CD4-positive, alpha-beta memory T cell (primary cell): Measurements from ENCODE around the gene ACOD1. TPM values are rescaled to one million over a fixed set of nuclear protein-coding genes. Genes with fewer than 3 reads are reported as not detected.
"Not testable (repeated sequence)": the region's sequence is repeated elsewhere in the genome, so short reads cannot be mapped to it uniquely, and the experiment has no call there.

ENCODE experiments used
- CTCF ChIA-PET: fragments of 350-600 bp; sonication (Branson Sonifier 250); formaldehyde crosslinking; loops from one replicate; lab custom pipeline; 2021; ENCODE audit warnings: inconsistent platforms; ENCODE audit not compliant: partially characterized antibody; lab: Charles Lee
- POLR2A ChIA-PET: fragments of 350-600 bp; sonication (Branson Sonifier 250); formaldehyde crosslinking; loops from one replicate; lab custom pipeline; 2021; ENCODE audit not compliant: partially characterized antibody; lab: Charles Lee
- DNase-seq, 5 donors: peaks; one replicate each; pipeline versions ENCODE4 v3.0.0 to v3.0.0-alpha.2; 2020 to 2022; ENCODE audit warnings: mixed read lengths in 1 of 5
- H3K27ac ChIP-seq: one replicate; pipeline ENCODE4 v1.7.0; 2013; ENCODE audit warnings: low read depth, low read length
- H3K27me3 ChIP-seq: 2 replicates; pipeline ENCODE4 v1.7.0; 2013; ENCODE audit warnings: mild to moderate bottlenecking, low read length, moderate library complexity; ENCODE audit not compliant: insufficient read depth
- H3K36me3 ChIP-seq: 2 replicates; pipeline ENCODE4 v1.7.0; 2013; ENCODE audit warnings: mild to moderate bottlenecking, low read length, moderate library complexity; ENCODE audit not compliant: insufficient read depth
- H3K4me1 ChIP-seq: 2 replicates; pipeline ENCODE4 v1.7.0; 2013; ENCODE audit warnings: mild to moderate bottlenecking, low read length, moderate library complexity; ENCODE audit not compliant: insufficient read depth
- H3K4me3 ChIP-seq, 2 donors: one replicate each; pipeline ENCODE4 v1.7.0; 2013; ENCODE audit warnings: low read length in 2 of 2, mild to moderate bottlenecking in 1 of 2
- H3K9me3 ChIP-seq, 2 donors: one replicate each; pipeline ENCODE4 v1.7.0; 2013; ENCODE audit warnings: low read length in 2 of 2, control low read depth in 1 of 2; ENCODE audit not compliant: control insufficient read depth in 1 of 2
- H3K27ac Mint-ChIP-seq, 7 donors: one replicate each; pipeline ENCODE4 v1.8.0; 2020 to 2021; ENCODE audit warnings: mixed read lengths in 7 of 7, mild to moderate bottlenecking in 6 of 7, inconsistent platforms in 3 of 7, moderate library complexity in 3 of 7
- H3K27me3 Mint-ChIP-seq, 2 donors: one replicate each; pipeline ENCODE4 v1.8.0; 2020 to 2021; ENCODE audit warnings: mixed read lengths in 2 of 2
- H3K36me3 Mint-ChIP-seq, 2 donors: one replicate each; pipeline ENCODE4 v1.8.0; 2020 to 2021; ENCODE audit warnings: mixed read lengths in 2 of 2, inconsistent platforms in 1 of 2, mild to moderate bottlenecking in 1 of 2
- H3K4me1 Mint-ChIP-seq, 4 donors: one replicate each; pipeline ENCODE4 v1.8.0; 2020 to 2021; ENCODE audit warnings: mixed read lengths in 4 of 4, mild to moderate bottlenecking in 1 of 4
- H3K4me3 Mint-ChIP-seq, 8 donors: one replicate each; pipeline ENCODE4 v1.8.0; 2020 to 2021; ENCODE audit warnings: mixed read lengths in 8 of 8, mild to moderate bottlenecking in 7 of 8, moderate library complexity in 6 of 8, inconsistent platforms in 3 of 8
- H3K9me3 Mint-ChIP-seq, 8 donors: one replicate each; pipeline ENCODE4 v1.8.0; 2020 to 2021; ENCODE audit warnings: mixed read lengths in 8 of 8, mild to moderate bottlenecking in 5 of 8, inconsistent platforms in 3 of 8, moderate library complexity in 1 of 8
- intact Hi-C: fragments of 100-400 bp; cut with micrococcal nuclease; formaldehyde crosslinking; loops from one replicate; pipeline ENCODE4 v1.15.1; 2023
- polyA plus RNA-seq, 2 donors: library from polyadenylated mRNA; unstranded; fragments of 300-500 nt; fragmentation: Illumina TruSeq; gene quantifications; one replicate each; pipeline ENCODE4 v1.2.3, GENCODE V29; 2021
- total RNA-seq, 2 experiments: library from RNA; stranded (reverse); gene quantifications; one replicate each; pipeline ENCODE4 v1.2.3, GENCODE V29; 2021

The ACOD1 gene
- total RNA-seq = not detected
- polyA plus RNA-seq = not detected

DNA sequence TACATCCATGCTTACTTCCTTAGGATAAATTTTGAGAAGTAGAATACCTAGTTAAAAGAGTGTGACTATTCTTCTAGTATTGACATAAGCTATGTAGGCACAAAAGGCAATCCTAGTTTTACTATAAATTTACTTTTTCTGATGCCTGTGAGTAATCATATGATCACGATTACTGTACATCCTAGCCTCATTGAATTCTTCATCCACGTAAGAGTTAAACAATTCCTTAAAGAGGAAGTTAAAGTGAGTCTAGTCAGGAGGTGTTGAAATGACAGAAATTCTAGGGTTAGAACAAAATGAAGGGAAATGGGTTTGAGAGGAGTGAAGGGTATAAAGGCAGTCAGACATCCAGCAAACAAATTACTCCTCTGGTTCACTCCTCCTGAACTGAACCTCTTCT, at the start of gene ACOD1:
Gene ACOD1, plus strand, starts transcription at position 363 of the 400 bp plus-strand sequence. CDS start 48 bp downstream, outside the sequence.
- intact Hi-C loops = no loop called here
- Mint-ChIP-seq H3K4me1 (no peaks in the 10 kb centered on the region), H3K9me3 (peaks cover 0 to 5% (median 1%) of the 10 kb centered on the region in 8 donors), H3K27ac (peak within 1 kb of the TSS in 1 of 7 donors; percentile 68), H3K36me3 (no peaks in the 10 kb centered on the region), H3K4me3 (no peak within 1 kb of the TSS), H3K27me3 (peaks cover 14 to 17% of the 10 kb centered on the region in 2 donors)
- no peaks in the 10 kb centered on the region for H3K4me1 ChIP-seq
- no peak for DNase-seq
- peaks cover 3% of the 10 kb centered on the region for H3K27me3 ChIP-seq
- H3K4me3 ChIP-seq = no peak within 1 kb of the TSS
- CTCF ChIA-PET = no interaction called here
- no peaks in the 10 kb centered on the region for H3K36me3 ChIP-seq
- no peak within 1 kb of the TSS for H3K27ac ChIP-seq
- POLR2A ChIA-PET = no interaction called here
- H3K9me3 ChIP-seq = no peaks in the 10 kb centered on the region

DNA sequence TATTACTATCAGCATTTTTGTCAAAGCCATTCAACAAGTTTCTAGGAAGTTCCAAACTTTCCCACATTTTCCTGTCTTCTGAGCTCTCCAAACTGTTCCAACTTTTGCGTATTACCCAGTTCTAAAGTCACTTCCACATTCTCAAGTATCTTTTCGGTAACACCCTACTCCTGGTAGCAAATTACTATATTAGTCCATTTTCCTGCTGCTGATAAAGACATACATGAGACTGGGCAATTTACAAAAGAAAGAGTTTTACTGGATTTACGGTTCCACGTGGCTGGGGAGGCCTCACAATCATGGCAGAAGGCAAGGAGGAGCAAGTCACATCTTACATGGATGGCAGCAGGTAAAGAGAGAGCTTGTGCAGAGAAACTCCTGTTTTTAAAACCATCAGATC, 49.2 kb upstream of the ACOD1 start:
- peak overlapping the region in 1 of 8 donors; percentile 23 for H3K4me3 Mint-ChIP-seq
- H3K27ac Mint-ChIP-seq, H3K4me1 ChIP-seq, H3K4me3 ChIP-seq, H3K36me3 ChIP-seq, H3K27ac ChIP-seq, H3K36me3 Mint-ChIP-seq, DNase-seq, H3K9me3 ChIP-seq, intact Hi-C loops, H3K27me3 Mint-ChIP-seq, H3K27me3 ChIP-seq, POLR2A ChIA-PET: not testable (repeated sequence)
- H3K9me3 Mint-ChIP-seq = peaks cover 0 to 17% (median 10%) of the 10 kb centered on the region in 8 donors
- H3K4me1 Mint-ChIP-seq = peaks cover 7 to 11% (median 10%) of the 10 kb centered on the region in 4 donors
- CTCF ChIA-PET = interaction anchor here (0.9 to 1.2 kb wide), 2 partner anchors 77 to 1029 kb away, joined by 3 to 6 read pairs; no protein-coding TSS in a partner anchor

DNA sequence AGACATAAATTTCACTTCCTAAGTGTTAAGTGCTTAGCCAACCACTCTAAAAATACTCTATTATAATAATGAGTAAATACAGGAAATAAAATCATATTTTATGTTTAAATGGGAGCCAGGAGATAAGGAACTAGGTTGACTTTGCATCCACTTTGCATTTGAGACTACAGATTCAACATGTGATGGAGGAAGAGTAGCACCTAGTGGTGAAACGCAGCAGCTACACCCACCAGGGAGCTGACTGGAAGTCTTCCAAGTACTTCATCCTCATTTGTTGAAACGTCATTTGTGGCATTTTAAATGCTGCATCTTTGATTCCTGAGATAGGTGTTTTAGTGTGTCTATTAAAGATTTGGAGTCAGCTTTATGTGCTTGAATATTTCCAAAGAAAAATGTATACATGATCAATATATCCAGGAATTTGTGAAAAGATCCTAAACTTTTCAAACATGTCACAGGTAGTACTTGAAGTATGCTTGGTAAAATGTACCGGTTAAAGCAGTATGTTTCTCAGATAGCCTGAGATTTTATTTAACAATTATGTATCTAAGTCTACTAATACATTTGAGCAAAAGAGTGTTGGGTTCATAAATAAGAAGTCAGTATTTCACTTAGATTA, 44.7 kb upstream of the ACOD1 start:
- DNase-seq = peak; percentile 60 to 68 (median 64)
- no peaks in the 10 kb centered on the region for H3K36me3 ChIP-seq
- H3K4me1 ChIP-seq = no peaks in the 10 kb centered on the region
- H3K9me3 ChIP-seq = no peaks in the 10 kb centered on the region
- intact Hi-C loops = loop anchor here (1.0 kb wide), 5 partner anchors 81 to 1033 kb away; no protein-coding TSS in a partner anchor
- H3K4me1 Mint-ChIP-seq = no peaks in the 10 kb centered on the region
- ChIA-PET CTCF (interaction anchor here (0.6 to 3.8 kb wide), 25 partner anchors 9 to 1207 kb away, joined by 3 to 127 read pairs (median 5); partner anchors contain the start of gene KCTD12), POLR2A (interaction anchor here (0.8 kb wide), 1 partner anchor 88 kb away, joined by 4 read pairs; the partner anchor contains the start of gene CLN5)
- H3K27me3 ChIP-seq = no peaks in the 10 kb centered on the region
- H3K9me3 Mint-ChIP-seq = peaks cover 0 to 12% (median 10%) of the 10 kb centered on the region in 8 donors
- H3K27ac Mint-ChIP-seq = no peak overlapping the region
- H3K4me3 ChIP-seq = no peak overlapping the region
- H3K27ac ChIP-seq = no peak overlapping the region
- peaks cover 10 to 12% of the 10 kb centered on the region in 2 donors for H3K27me3 Mint-ChIP-seq
- H3K36me3 Mint-ChIP-seq = peaks cover 0 to 5% of the 10 kb centered on the region in 2 donors
- no peak overlapping the region for H3K4me3 Mint-ChIP-seq

DNA sequence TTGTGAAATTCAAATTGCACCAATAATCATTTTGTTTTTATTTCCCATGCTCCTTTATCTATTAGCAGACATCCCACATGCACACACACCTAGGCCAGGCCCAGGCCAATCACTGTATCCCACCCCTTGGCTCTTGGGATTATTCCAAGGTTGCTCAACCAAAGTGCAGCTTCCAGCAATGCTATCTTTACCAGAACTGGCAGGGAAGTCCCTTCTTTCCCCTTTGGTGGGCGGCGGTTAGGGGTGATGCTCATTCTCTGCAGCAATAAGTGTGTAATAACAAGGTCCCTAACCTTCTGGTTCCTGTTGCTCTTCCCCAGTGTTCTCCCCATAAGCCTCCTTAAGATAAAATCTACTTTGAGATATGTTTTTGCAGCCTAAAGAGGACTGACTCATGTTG, 43.8 kb upstream of the ACOD1 start:
- peak overlapping the region in 1 of 7 donors; percentile 49 for H3K27ac Mint-ChIP-seq
- CTCF ChIA-PET = interaction anchor here (0.9 to 3.8 kb wide), 16 partner anchors 10 to 1532 kb away, joined by 3 to 127 read pairs (median 7); partner anchors contain the start of gene KCTD12
- no peaks in the 10 kb centered on the region for H3K9me3 ChIP-seq
- no peak overlapping the region for H3K27ac ChIP-seq
- H3K4me3 ChIP-seq = no peak overlapping the region
- H3K27me3 Mint-ChIP-seq = peaks cover 10% of the 10 kb centered on the region in 2 donors
- H3K36me3 ChIP-seq = no peaks in the 10 kb centered on the region
- H3K4me3 Mint-ChIP-seq = no peak overlapping the region
- intact Hi-C loops = no loop called here
- peaks cover 0 to 3% (median 2%) of the 10 kb centered on the region in 8 donors for H3K9me3 Mint-ChIP-seq
- H3K4me1 Mint-ChIP-seq = no peaks in the 10 kb centered on the region
- no peaks in the 10 kb centered on the region for H3K36me3 Mint-ChIP-seq
- POLR2A ChIA-PET = no interaction called here
- no peaks in the 10 kb centered on the region for H3K4me1 ChIP-seq
- no peak for DNase-seq
- no peaks in the 10 kb centered on the region for H3K27me3 ChIP-seq

DNA sequence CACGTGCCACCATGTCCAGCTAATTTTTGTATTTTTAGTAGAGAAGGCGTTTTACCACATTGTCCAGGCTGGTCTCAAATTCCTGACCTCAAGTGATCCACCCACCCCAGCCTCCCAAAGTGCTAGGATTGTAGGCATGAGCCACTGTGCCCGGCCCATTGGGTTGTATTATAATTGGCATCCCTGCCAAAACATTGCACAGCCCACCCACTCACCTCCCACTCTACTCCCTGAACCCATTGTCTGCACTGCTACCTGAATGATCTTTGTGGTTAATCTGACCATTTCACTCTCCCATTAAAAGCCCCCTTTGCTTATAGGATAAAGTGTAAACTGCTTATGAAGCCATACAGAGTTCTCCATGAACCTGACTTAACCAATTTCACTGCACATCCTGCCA, 35.8 kb upstream of the ACOD1 start:
- Mint-ChIP-seq H3K27me3 (peaks cover 9 to 15% of the 10 kb centered on the region in 2 donors), H3K4me3 (no peak overlapping the region)

DNA sequence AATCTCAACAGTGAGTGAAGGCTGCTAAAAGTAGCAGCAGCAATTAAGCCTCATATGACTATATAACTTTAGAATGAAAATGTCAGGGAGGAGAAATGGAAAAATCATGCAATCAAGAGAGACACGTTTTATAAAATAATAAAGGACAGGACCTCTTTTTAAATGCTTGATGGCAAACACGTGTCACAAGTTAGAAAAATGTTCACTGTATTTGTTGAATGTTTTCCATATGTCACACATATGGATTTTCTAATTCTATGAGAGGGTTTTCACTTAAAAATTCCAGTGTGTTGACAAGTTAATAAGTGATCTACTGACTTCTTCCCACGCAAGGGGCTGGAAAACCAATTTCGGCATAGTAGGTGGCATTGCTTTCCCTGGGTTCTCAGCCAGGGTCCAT, 34.4 kb upstream of the ACOD1 start:
- H3K36me3 ChIP-seq = no peaks in the 10 kb centered on the region
- Mint-ChIP-seq H3K27me3 (peaks cover 15% of the 10 kb centered on the region in 2 donors), H3K27ac (no peak overlapping the region), H3K36me3 (no peaks in the 10 kb centered on the region), H3K4me3 (no peak overlapping the region), H3K9me3 (no peaks in the 10 kb centered on the region), H3K4me1 (no peaks in the 10 kb centered on the region)
- no peaks in the 10 kb centered on the region for H3K4me1 ChIP-seq
- ChIA-PET CTCF (no interaction called here), POLR2A (no interaction called here)
- DNase-seq = no peak
- H3K9me3 ChIP-seq = no peaks in the 10 kb centered on the region
- H3K4me3 ChIP-seq = no peak overlapping the region
- intact Hi-C loops = no loop called here
- H3K27ac ChIP-seq = no peak overlapping the region
- H3K27me3 ChIP-seq = peaks cover 4% of the 10 kb centered on the region

More for the DNA sequence above, 35.8 kb upstream of the ACOD1 start:
- Mint-ChIP-seq H3K9me3 (peaks cover 0 to 2% (median 0%) of the 10 kb centered on the region in 8 donors), H3K36me3 (no peaks in the 10 kb centered on the region), H3K27ac (peak overlapping the region in 1 of 7 donors; percentile 30), H3K4me1 (no peaks in the 10 kb centered on the region)
- CTCF ChIA-PET = interaction anchor here (1.2 kb wide), 1 partner anchor 11 kb away, joined by 3 read pairs; no protein-coding TSS in a partner anchor
- H3K27me3 ChIP-seq = peaks cover 4% of the 10 kb centered on the region
- POLR2A ChIA-PET = no interaction called here
- intact Hi-C loops = no loop called here
- H3K4me3 ChIP-seq = no peak overlapping the region
- H3K4me1 ChIP-seq = no peaks in the 10 kb centered on the region
- DNase-seq = no peak
- no peak overlapping the region for H3K27ac ChIP-seq
- H3K9me3 ChIP-seq = no peaks in the 10 kb centered on the region
- no peaks in the 10 kb centered on the region for H3K36me3 ChIP-seq

DNA sequence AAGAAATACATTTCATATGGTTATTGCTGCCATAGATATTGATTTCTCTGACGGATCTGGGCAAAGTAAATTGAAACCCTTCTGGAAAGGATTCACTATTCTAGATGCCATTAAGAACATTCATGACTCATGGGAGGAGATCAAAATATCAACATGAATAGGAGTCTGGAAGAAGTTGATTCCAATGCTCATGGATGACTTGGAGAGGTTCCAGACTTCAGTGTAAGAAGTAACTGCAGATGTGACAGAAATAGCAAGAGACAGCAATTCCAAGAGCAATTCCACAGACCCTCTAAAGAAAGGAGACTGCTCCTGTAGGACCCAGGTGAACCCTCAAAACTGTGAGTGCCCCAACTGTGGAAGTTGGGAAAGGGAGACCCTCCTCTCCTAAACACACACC, 31.2 kb upstream of the ACOD1 start:
- Mint-ChIP-seq H3K36me3 (no peaks in the 10 kb centered on the region), H3K4me1 (no peaks in the 10 kb centered on the region), H3K4me3 (no peak overlapping the region), H3K27ac (no peak overlapping the region), H3K27me3 (peaks cover 21 to 27% of the 10 kb centered on the region in 2 donors), H3K9me3 (peaks cover 0 to 5% (median 0%) of the 10 kb centered on the region in 8 donors)
- intact Hi-C loops = no loop called here
- no peaks in the 10 kb centered on the region for H3K36me3 ChIP-seq
- peaks cover 4% of the 10 kb centered on the region for H3K27me3 ChIP-seq
- CTCF ChIA-PET = no interaction called here
- H3K4me3 ChIP-seq = no peak overlapping the region
- H3K4me1 ChIP-seq = no peaks in the 10 kb centered on the region
- POLR2A ChIA-PET = no interaction called here
- no peaks in the 10 kb centered on the region for H3K9me3 ChIP-seq
- DNase-seq = no peak
- no peak overlapping the region for H3K27ac ChIP-seq
